Right lung (tissue), 10 donors: Measurements from ENCODE around the gene ANAPC2. TPM values are rescaled to one million over a fixed set of nuclear protein-coding genes. Genes with fewer than 3 reads are reported as not detected.

Source experiments
- DNase-seq, 2 donors: peaks; one replicate each; pipeline ENCODE4 v3.0.0-alpha.2; 2013
- long read RNA-seq, 8 donors: transcript quantifications; one replicate each; lab custom pipeline, GENCODE V29; 2026
- polyA plus RNA-seq, 5 donors: library from polyadenylated mRNA; unstranded; fragments of 120-200 nt; gene quantifications; one replicate each; pipeline versions ENCODE4 v1.2.1 to v1.2.3, GENCODE V29; 2013; ENCODE audit warnings: inconsistent platforms in 1 of 5, low replicate concordance in 1 of 5; ENCODE audit not compliant: insufficient read length in 5 of 5, insufficient read depth in 1 of 5

ANAPC2 gene, protein sequence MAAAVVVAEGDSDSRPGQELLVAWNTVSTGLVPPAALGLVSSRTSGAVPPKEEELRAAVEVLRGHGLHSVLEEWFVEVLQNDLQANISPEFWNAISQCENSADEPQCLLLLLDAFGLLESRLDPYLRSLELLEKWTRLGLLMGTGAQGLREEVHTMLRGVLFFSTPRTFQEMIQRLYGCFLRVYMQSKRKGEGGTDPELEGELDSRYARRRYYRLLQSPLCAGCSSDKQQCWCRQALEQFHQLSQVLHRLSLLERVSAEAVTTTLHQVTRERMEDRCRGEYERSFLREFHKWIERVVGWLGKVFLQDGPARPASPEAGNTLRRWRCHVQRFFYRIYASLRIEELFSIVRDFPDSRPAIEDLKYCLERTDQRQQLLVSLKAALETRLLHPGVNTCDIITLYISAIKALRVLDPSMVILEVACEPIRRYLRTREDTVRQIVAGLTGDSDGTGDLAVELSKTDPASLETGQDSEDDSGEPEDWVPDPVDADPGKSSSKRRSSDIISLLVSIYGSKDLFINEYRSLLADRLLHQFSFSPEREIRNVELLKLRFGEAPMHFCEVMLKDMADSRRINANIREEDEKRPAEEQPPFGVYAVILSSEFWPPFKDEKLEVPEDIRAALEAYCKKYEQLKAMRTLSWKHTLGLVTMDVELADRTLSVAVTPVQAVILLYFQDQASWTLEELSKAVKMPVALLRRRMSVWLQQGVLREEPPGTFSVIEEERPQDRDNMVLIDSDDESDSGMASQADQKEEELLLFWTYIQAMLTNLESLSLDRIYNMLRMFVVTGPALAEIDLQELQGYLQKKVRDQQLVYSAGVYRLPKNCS
- 10 to 100 TPM; 34.4 to 53.0 (median 44.4) TPM for polyA plus RNA-seq
- long read RNA-seq, donor 1, transcript ANAPC2-201 (13 exons, 2,632 nt), result major isoform, 6 of 10 reads
- long read RNA-seq, donor 1, partial matches to known transcripts, result 0 of 10 reads
- long read RNA-seq, donor 1, other reads (novel, unspliced or antisense), result 0 of 10 reads
- long read RNA-seq, donor 2, partial matches to known transcripts, result 0 of 7 reads
- long read RNA-seq, donor 2, other reads (novel, unspliced or antisense), result 0 of 7 reads
- long read RNA-seq, donor 3, partial matches to known transcripts, result 0 of 10 reads
- long read RNA-seq, donor 3, other reads (novel, unspliced or antisense), result 0 of 10 reads
- long read RNA-seq, donor 4, partial matches to known transcripts, result 0 of 5 reads
- long read RNA-seq, donor 4, other reads (novel, unspliced or antisense), result 0 of 5 reads
- long read RNA-seq, donor 5, transcript ANAPC2-201 (13 exons, 2,632 nt), result major isoform, 6 of 14 reads
- long read RNA-seq, donor 5, transcript ANAPC2-208 (2 exons, 1,565 nt), result major isoform, 6 of 14 reads
- long read RNA-seq, donor 5, partial matches to known transcripts, result 0 of 14 reads
- long read RNA-seq, donor 5, other reads (novel, unspliced or antisense), result 0 of 14 reads
- long read RNA-seq, donor 6, transcript ANAPC2-201 (13 exons, 2,632 nt), result major isoform, 5 of 9 reads
- long read RNA-seq, donor 6, partial matches to known transcripts, result 0 of 9 reads
- long read RNA-seq, donor 6, other reads (novel, unspliced or antisense), result 0 of 9 reads
- long read RNA-seq, donor 7, transcript ANAPC2-201 (13 exons, 2,632 nt), result major isoform, 7 of 14 reads
- long read RNA-seq, donor 7, partial matches to known transcripts, result 0 of 14 reads
- long read RNA-seq, donor 7, other reads (novel, unspliced or antisense), result 0 of 14 reads
- long read RNA-seq, donor 8, partial matches to known transcripts, result 0 of 3 reads
- long read RNA-seq, donor 8, other reads (novel, unspliced or antisense), result 0 of 3 reads

DNA sequence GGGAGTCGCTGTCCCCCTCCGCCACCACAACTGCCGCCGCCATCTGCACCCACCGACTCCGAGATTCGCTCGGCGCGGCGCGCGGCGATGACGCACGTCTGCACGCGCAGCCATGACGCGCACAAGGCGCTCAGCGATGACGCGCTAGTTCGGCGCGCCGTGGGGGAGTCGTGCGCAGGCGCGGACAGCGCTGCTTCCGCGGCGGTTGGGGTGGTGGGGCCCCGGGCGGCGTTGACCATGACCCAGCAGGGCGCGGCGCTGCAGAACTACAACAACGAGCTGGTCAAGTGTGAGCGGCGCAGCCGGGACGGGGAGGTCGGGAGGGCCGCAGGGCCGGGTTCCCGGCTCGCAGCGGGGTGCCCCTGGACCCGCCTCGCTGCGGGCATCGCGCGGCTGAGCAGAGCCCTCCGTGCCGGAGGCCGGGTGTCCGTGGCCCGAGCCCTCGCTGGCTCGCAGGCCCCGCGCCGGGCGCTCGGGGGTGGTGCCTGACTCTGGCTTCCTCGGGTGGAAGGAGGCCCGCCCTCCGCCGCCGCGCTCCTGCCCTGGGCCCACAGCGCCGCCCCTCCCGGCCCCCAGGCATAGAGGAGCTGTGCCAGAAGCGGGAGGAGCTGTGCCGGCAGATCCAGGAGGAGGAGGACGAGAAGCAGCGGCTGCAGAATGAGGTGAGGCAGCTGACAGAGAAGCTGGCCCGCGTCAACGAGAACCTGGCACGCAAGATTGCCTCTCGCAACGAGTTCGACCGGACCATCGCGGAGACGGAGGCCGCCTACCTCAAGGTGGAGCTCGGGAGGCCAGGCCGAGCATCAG is at the start of gene ANAPC2, which contains the start of gene SSNA1:
ANAPC2 (minus strand) TSS at position 71 of the 807 bp plus-strand sequence; CDS start at position 43, 28 bp downstream.
SSNA1 (plus strand) TSS at position 187 of the 807 bp plus-strand sequence; CDS start at position 238, 51 bp downstream.
- peak; percentile 97 to 99 for DNase-seq

DNA sequence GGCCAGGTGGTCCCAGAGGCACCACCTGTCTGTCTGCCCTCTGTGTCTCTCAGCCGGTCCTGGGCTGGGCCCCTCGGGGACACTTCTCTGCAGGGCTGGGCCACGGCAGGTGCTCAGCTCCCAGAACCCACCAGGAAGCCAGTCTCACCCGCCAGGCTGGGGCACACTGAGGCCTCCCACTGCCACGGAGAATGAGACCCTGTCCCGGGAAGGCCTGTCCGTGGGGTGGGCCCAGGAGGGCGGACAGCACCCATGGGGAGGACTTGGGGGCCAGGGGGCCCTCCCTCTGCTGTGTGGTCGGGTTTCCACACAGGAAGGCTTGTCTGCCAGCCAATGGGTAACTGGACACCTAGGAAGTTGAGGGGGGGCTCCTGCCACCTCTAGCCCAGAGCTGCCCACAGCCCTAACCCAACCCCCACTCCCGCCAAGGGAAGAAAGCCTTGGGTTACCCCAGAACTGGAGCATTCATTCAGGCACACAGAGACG is 48.6 kb upstream of the ANAPC2 start:
- no peak for DNase-seq

DNA sequence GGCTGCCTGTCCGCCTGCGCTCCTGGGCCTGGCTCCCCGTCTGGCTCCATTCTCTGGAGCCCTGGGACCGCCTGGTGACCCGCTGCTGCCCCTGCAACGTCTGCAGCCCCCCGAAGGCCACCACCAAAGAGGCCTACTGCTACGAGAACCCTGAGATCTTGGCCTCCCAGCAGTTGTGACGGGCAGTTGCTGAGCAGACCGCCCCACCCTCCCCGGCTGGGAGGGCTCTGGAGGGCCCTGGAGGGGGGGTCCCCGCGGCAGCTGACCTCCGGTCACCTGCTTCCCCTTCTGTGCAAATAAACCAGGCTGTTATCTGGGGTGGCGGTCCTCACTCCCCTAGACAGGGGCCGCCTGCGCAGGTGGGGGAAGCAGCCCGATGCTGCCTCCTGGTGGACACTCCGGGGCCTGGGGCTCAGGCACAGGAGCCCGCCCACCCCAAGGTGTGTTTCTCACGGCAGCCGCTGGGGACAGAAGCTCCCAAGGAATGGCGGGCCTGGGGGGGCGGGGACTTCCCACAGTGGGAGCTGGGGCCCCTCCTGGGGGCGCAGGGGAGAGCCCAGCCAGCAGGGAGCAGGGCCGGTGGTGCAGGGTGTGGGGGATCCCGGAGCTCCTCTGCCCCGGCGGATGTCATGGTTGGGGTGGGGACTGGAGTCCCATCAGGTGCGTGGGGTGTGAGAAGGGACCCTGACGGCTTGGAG is 48.0 kb upstream of the ANAPC2 start:
- peak; percentile 77 to 79 for DNase-seq

DNA sequence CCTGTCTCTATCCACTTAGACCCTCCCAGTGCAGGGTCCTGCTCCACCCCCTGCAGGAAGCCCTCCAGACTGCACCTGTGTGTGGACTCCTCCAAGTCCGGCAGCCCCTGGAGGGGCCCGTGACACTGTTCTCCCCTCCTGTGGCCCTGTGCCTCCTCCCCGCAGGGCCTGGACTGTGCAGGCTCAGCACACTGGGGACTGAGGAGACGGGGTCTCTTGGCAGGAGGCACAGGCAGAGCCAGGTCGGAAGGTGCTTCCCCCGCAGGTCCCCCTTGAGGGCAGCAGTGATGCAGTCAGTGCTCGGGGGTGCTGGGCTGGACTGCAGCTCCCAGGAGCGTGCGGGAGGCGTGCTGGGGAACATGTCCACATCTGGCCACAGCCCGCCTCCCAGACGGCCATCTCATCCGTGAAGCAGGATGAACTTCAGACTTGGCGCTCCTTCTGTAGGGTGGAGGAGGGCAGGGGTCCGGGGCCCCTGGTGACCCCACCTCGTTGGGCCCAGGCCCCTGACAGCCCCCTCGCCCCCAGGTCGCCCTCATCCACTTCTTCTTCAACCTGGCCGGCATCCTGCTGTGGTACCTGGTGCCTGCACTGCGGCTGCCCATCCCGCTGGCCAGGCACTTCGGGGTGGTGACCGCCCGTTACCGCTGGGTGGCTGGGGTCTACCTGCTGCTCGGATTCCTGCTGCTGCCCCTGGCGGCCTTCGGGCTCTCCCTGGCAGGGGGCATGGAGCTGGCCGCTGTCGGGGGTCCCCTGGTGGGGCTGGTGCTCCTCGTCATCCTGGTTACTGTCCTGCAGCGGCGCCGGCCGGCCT is 47.3 kb upstream of the ANAPC2 start:
- DNase-seq, result no peak

DNA sequence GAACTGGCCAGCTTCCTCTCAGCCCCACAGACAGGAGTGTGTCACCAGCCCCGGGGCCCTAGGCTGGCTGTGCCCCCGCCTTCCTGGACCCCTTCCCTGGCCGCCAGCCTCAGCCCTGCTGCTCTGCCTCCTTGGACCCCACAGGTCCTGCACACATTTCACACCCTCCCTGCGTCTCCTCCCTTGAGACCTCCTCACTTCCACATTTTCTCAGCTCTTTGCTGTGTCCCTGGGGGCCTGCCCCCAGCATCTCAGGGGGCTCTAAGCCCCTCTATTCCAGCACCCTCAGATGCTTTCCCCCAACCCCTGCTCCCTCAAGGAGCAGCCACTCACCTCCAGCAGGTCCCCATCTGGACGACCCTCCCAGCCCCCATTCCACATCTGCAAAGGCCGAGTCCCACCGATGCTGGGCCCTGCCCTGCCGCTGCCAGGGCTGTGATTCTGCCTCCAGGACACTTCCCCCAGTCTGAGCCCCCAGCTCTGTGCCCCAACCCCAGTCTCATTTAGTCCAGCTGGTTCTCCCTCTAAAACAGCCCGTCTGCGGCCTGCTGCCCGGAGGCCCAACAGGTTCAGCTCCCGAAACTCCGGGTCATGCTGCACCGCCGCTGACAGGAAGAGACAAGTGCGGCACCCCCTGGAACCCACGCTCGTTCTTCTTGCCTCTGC is 46.5 kb upstream of the ANAPC2 start:
- DNase-seq, result no peak

DNA sequence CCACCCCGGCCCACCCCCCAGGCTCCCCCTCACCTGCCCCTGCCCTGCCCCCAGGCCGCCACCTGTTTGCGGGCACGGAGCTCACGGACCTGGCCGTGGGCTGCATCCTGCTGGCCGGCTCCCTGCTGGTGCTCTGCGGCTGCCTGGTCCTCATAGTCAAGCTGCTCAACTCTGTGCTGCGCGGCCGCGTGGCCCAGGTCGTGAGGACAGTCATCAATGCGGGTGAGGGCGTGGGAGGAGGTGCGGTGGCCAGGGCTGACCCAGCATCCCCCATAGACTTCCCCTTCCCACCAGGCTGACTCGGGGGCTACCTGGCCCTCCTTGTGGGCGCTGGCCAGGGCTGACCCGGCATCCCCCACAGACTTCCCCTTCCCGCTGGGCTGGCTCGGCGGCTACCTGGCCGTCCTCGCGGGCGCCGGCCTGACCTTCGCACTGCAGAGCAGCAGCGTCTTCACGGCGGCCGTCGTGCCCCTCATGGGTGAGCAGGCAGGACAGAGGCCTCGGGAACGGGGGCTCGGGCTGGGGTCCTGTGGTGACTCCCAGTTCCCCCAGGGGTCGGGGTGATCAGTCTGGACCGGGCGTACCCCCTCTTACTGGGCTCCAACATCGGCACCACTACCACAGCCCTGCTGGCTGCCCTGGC is 45.8 kb upstream of the ANAPC2 start:
- DNase-seq, result no peak

DNA sequence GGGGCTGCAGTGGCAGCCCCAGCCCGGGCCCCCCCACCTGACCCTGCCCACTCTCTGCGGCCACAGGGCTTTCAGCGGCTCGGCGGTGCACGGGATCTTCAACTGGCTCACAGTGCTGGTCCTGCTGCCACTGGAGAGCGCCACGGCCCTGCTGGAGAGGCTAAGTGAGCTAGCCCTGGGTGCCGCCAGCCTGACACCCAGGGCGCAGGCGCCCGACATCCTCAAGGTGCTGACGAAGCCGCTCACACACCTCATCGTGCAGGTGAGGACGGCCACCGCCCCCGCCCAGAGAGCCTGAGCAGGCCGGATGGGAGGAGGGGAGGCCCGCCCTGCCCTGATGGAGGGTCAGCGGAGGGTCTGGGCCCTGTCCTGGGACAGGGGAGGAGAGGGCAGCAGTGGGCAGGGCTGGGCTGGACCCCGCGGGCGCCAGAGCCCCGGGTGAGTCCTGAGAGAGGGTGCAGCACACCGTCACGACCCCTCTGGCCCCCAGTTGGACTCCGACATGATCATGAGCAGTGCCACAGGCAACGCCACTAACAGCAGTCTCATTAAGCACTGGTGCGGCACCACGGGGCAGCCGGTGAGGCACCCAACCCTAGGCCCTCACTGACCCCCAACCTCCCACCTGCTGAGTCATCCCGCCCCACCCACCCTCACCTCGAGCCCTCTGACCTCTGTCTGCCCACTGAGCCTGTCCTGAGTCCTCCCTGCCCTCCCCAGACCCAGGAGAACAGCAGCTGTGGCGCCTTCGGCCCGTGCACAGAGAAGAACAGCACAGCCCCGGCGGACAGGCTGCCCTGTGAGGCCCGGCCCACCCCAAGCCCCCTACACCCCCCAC is 45.0 kb upstream of the ANAPC2 start:
- no peak for DNase-seq

DNA sequence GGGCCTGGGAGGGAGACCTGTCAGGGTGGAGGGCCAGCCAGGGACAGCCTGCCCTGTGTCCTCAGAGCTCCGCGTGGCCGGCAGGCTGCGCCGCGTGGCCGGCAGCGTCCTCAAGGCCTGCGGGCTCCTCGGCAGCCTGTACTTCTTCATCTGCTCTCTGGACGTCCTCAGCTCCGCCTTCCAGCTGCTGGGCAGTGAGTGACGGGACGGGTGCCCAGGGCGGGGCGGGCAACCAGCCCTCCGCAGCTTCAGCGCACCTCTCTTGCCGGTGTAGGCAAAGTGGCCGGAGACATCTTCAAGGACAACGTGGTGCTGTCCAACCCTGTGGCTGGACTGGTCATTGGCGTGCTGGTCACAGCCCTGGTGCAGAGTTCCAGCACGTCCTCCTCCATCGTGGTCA is 44.1 kb upstream of the ANAPC2 start:
- no peak for DNase-seq

DNA sequence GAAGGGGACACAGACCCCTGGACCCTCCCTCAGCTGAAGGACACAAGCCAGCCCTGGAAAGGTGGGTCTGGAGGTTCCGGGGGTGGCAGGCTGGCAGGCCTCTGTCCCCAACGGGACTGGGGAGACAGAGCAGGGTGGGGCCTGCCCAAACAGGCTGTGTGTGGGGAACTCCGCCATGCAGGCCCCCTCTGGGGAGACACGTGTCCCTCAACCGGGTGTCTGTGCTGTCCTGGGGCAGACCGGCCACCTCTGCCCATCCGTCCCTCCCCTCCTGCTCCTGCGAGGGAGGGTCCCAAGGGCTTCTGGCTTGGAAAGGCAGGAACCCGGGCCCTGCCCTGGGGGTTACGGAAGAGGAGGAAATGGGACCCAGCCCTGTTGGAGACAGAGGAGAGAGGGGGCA is 43.7 kb upstream of the ANAPC2 start:
- DNase-seq, result no peak

DNA sequence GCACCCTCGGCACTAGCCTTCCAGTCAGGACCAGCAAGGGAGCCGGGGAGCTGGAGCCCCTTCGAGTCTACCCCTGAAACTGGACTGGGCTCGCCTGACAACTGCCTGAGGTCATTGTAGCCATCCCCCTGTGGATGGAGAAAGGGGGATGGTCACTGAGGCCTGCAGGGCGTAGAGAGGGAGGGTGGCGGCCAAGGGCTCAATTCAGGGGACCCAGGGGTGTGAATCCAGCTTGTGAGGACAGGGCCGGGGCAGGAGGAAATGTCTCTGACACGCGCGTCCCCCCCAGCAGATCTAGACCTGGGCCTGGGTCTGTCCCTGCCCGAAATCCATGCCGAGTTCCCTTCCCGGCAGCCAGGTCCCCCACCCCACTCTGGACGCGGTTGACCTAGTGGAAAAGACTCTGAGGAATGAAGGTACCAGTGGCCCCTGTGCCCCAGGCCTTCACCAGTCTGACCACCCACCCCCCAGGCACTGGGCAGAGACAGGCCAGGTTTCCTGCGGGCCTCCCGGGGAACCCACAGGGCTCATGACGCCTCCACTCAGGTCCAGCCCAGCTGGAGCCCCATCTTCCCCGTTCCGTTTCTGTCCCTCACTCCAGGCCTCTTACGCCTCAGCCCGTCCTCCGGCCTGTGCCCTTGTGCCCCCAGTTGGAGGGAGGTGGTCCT is 43.1 kb upstream of the ANAPC2 start:
- no peak for DNase-seq

DNA sequence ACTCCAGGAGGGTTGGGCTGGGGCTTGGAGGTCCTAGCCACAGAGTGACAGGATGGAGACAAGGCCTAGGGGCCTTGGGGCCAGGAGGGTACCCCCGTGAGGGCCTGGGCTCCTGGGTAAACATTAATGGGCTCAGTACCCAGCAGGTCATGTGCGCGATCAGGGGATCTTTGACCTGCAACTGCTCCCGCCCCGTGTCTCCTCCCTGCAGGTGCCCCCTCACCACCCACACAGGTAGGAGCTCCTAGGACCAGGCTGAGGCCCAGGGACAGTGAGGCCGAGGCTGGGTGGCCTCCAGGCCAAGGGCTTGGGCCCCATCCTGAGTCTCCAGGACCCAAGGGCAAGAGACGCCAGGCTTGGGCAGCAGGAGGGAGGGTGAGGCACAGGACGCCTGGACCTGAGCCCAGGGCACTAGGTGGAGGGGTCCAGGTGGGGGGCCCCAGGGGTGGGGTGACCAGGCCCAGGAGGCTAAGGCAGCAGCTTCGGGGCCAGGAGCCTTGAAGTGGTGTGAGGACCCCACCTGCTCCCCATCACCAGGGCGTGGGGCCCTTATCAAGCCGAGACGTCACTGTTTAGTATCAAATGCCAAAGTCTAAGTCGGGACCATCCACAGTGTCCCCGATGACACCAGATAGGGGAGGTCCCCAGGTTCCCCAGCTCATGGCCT is 42.5 kb upstream of the ANAPC2 start, which contains the start of gene SLC34A3:
SLC34A3 (plus strand) TSS at position 197 of the 667 bp plus-strand sequence. CDS start 802 bp downstream, outside the sequence.
- DNase-seq, result no peak

DNA sequence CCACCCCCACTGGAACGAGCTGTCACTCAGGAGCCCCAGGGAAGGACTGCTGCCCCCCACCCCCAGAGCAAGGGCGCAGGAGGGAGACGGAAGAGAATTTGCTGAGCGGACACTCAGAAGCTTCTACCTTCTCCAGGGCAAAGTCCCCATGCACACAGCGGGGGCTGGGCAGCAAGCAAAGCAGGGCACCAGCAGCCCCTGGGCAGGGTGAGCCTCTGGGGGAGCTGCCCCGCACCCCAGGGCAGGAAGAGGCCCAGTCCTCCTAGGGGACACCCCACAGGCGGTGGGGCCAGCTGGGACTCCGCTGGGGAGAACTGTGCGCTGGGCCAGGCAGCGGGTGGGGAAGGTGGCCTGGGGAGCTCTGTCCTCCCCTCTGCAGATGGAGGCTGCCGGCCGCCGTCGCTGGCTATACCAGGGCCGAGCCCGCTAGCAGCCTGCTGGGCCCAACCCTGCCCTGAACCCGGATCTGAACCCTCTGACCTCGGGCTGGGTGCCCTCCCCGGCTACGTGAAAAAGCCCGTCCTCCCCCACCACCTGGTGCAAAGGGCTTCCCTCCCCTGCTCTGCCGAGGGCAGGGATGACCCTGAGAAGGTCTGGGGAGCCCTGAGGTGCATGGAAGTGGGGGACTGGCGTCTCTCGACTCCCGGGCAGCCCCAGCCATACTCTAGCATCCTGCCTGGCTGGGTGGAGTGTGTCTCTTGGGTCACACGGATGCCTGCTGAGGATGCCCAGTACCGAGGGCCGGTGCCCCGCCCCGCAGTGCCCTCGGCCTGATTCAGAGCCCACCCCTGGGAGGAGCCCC is 41.7 kb upstream of the ANAPC2 start:
- no peak for DNase-seq
